ENCODE results near the gene SELENOI.
"Not testable (repeated sequence)": the region's sequence is repeated elsewhere in the genome, so short reads cannot be mapped to it uniquely, and the experiment has no call there.

The SELENOI gene, protein sequence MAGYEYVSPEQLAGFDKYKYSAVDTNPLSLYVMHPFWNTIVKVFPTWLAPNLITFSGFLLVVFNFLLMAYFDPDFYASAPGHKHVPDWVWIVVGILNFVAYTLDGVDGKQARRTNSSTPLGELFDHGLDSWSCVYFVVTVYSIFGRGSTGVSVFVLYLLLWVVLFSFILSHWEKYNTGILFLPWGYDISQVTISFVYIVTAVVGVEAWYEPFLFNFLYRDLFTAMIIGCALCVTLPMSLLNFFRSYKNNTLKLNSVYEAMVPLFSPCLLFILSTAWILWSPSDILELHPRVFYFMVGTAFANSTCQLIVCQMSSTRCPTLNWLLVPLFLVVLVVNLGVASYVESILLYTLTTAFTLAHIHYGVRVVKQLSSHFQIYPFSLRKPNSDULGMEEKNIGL

GRCh38 chr2:26345545-26346453 lies at the start of gene SELENOI:
Gene SELENOI (plus strand): TSS chr2:26346143. CDS start chr2:26346233, 90 bp downstream.
- DNase-seq = peak; percentile 98

DNA sequence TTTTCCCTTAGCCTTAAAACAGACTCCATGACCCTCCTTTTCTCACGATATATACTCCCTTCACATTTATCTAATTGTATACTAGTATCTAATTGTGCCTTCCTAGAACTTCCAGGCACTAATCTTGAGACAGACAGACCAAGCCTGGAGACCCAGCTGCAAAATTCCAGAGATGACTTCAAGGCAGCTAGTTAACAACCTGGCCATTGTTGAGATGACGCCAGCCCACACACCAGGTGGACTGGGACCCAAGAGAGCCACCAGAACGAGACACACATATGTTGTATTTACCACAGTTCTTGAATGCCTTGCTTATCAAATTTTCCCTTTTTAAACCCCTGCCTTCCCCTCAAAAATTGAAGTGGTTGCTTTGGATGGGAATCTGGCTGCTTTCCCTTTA lies 48.9 kb upstream of the SELENOI start:
- DNase-seq = no peak

DNA sequence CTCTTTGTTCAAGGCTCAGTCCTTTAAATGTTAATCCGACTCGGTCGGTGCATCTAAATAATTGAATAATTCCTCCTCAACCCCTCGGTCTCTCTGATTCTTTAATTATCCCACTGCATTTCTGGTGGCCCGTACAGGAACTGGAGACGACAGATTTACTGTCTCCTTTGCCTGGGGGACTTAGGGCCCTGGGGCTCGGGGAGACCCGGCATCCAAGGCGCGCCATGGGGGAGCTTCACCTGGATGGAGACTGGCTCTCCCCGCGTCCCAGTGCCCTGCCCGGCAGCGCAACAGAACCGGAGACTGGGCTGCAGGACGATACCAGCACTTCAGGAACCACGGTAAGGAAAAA lies 47.7 kb upstream of the SELENOI start:
- DNase-seq = no peak

GRCh38 chr2:26298638-26299393 lies 47.1 kb upstream of the SELENOI start:
- peak; percentile 38 for DNase-seq

DNA sequence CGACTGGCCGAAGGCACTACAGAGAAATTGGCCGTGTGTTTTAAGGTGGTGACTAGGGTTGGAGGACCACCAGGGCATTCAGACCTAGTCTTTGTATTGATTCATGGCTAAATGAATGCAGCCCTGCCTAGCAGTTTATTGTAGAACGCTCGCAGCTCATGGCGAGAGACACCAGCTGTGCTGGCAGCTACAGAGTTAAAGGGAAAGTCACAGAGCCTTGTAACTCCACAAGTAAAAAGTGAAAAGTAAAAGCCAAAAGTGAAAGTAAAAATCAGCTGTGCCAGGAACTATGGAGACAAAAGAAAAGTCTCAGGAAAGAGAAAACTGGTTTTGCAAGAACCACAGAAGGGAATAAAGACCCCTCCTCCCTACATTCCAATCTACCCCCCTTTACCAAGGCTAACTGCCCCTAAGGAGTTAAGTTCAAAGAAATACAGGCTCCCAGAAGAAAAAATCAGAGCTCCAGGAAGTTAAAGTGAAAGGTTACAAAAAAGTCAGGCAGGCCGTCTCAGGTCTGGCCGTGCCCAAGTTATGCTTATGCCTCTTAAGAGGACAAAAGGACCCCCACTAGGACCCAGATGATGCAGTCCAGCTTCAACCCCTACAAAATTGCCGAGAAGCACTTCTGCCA lies 46.4 kb upstream of the SELENOI start:
- no peak for DNase-seq

GRCh38 chr2:26300234-26300925 lies 45.6 kb upstream of the SELENOI start:
- DNase-seq = no peak

DNA sequence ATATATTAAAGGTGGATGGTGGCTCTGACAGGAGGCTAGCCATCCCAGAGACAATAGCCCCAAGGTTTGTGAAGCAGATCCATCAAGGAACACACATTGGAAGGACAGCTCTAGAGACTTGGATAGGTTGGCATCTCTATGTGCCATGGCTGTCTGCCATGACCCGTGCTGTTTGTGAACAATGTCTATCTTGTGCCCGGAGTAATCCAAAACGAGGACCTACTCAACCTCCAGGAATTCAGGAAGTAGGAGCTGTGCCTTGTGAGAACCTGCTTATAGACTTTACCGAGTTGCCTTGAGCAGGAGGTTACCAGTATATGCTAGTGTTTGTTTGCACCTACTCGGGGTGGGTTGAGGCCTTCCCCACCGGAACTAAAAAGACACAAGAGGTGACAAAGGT lies 43.1 kb upstream of the SELENOI start:
- no peak for DNase-seq

DNA sequence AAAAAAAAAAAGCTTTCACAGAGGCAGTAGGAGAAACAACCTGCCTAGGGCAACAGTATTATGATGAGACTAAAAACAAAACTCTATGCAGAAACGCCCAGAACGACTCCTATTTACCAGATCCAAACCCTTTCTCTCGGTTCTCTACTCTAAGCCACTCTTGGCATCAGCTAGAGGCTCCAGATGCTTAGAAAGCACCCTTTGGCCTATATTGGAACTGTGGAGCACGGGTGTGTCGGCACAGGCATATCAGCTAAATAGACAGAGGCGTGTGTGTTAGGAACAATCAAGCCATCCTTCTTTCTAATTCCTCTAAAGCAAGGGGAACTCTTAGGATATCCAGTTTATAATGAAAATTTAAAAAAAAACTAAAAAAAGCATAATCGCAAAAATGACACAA lies 40.8 kb upstream of the SELENOI start:
- not testable (repeated sequence) for DNase-seq

GRCh38 chr2:26305540-26305939 lies 40.4 kb upstream of the SELENOI start:
- DNase-seq = no peak

DNA sequence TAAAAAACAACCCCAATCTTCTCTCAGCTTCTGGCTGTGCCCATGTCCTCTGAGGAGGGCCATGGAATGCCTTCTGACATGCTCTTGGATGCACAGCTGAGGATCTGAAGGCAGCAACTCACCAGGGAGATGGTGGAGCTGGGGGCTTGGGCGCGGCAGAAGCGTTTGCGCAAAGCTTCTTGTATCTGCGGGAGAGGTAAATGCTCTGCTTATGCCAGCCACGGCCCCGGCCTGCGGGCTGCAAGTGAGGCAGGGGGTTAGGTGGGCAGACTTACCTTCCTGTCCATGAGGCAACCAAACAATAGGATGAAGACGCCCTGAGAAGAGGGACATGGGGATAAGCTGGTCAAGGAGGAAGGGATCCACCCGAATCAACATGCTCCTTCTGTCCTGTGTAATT lies 36.0 kb upstream of the SELENOI start:
- no peak for DNase-seq

DNA sequence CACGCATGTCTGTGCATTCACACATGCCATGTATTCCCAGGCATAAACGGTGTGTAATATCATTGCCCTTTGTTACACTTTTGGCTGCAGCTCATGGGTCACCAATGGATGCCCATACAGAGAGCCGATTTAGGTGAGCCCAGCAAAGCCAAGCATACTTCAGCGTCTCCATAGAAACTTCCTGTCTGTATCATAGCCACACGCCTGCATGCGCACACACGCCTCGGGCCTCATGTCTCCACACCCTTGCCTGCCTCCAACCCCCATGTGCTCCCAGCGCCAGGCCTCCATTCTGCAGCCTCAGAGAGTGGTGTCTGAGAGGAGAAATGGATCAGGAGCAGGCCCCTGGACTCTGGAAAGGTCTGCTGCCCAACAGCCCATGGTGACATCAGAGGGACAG lies 33.5 kb upstream of the SELENOI start:
- no peak for DNase-seq

GRCh38 chr2:26313446-26313845 lies 32.5 kb upstream of the SELENOI start:
- no peak for DNase-seq

- DNase-seq = no peak
Observed at GRCh38 chr2:26314243-26314642, 31.7 kb upstream of the SELENOI start.

DNA sequence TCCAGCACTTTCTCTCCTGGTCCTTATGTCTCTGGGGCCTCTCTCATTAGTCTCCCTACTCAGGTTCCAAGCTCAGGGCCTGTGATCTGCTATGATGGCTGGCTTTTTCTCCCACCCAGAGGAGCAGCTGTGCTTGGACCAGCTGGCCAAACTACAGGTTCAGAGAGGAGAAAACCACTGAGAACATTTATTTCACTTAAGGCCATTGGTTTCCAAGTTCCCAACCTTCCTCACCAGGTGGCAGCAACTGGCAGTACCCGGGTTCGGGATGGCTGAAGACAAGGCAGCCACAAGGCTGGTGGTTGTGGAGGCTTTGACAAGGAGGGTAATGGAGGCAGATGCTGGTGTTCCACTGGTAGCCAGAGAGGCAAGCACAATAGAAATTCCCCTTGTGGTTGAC lies 29.9 kb upstream of the SELENOI start:
- no peak for DNase-seq

GRCh38 chr2:26316845-26317244 lies 29.1 kb upstream of the SELENOI start:
- no peak for DNase-seq

DNA sequence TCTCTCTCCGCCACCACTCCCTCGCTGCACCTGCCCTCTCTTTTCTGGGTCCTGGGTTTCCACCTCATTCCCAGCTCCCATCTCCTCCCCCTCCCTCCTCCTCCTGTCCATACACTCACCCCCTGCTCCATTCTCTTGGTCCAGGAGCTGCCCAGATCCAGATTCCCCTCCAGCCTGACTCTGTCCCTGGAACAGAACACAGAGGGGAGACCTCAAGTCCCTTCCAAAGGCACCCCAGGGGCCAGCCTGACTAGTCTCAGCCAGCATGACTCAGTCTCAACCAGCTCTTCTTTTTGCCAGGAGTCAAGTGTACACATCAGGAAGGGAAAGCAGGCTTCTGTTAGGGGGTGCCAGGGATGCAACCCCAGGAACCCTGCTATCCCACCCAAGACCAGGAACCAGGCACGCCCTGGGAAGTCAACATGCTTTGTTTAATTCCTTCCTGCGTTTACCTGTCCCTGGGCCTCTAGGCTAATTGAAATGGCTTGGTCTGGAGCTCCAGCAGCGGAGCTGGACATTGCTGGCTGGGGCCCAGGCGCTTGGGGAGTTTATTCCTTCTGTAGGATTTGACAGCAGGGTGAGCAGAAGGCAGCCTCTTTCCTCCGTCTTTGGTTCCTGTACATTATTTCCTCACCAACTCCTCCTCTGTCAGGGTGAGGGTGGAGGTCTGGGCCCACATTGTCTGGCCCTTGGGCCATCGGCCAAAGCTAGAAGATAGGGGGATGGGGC lies 28.4 kb upstream of the SELENOI start:
- no peak for DNase-seq

DNA sequence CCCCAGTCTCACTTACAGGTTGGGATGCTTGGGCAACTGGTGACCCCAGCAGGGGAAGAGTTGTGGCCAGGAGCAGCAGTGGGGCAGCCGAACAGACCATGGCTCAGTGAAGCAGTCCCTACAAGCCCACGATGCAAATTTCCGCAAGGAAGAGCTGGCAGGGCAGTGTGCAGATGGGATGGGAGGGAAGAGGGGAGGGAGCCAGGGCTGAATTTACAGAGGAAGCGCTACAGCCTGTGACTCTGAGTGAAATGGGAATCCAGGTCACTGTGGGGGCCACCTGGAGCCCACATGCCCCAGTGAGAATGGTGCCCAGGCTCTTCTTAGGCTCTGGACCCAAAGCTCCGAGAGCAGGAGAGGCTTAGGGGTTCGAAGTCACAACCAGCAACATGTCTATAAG lies 27.0 kb upstream of the SELENOI start:
- no peak for DNase-seq

DNA sequence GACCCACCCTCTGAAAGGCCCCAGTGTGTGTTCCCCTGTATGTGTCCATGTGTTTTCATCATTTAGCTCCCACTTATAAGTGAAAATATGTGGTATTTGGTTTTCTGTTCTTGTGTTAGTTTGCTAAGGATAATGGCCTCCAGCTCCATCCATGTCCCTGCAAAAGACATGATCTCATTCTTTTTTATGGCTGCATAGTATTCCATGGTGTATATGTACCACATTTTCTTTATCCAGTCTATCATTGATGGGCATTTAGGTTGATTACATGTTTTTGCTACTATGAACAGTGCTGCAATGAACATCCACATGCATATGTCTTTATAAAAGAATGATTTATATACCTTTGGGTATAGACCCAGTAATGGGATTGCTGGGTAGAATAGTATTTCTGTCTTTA lies 21.5 kb upstream of the SELENOI start:
- not testable (repeated sequence) for DNase-seq

GRCh38 chr2:26324903-26325302 lies 21.0 kb upstream of the SELENOI start:
- no peak for DNase-seq

DNA sequence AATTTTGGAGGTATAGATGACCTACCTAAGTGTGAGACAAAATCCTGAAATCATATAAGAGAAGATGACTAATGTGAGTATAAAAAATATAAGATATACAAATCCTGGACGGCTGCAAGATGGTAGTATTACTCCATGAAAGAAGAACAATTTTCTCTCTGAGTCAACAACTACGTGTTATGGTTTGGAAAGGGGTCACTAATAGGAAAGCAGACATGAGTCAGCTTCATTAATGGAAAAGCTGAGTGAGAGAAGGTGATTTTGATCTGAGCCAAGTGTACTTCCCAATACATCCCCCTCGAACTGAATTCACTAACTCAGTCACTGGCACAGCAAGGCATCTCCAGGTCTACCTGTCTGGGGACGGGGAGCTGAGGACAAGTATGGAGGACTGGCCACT lies 20.1 kb upstream of the SELENOI start:
- DNase-seq = no peak

GRCh38 chr2:26326514-26326913 lies 19.4 kb upstream of the SELENOI start:
- DNase-seq = no peak

Data from CD4-positive, alpha-beta T cell treated with Interferon gamma for 1 hour (primary cell).